HepG2 (cell line): Measurements from ENCODE around the gene ZNF813. TPM values are rescaled to one million over a fixed set of nuclear protein-coding genes. Genes with fewer than 3 reads are reported as not detected.
"Not testable (repeated sequence)": the region's sequence is repeated elsewhere in the genome, so short reads cannot be mapped to it uniquely, and the experiment has no call there.

Experiments used
- ARID4A ChIP-seq: sonication (generic); formaldehyde crosslinking; IDR thresholded peaks from 2 replicates; pipeline ENCODE4 v1.5.0; 2020; ENCODE audit warnings: mild to moderate bottlenecking, missing genetic modification reagents, borderline replicate concordance
- BCL6 ChIP-seq: IDR thresholded peaks from 2 replicates; pipeline ENCODE4 v1.6.1; 2016; ENCODE audit warnings: missing genetic modification reagents, missing compliant biosample characterization
- FOSL2 ChIP-seq: sonication (generic); formaldehyde crosslinking; IDR thresholded peaks from 2 replicates; pipeline ENCODE4 v1.4.0; 2020; ENCODE audit warnings: missing genetic modification reagents
- FOXA3 ChIP-seq: IDR thresholded peaks from 2 replicates; pipeline ENCODE4 v1.6.1; 2016; ENCODE audit warnings: missing genetic modification reagents, missing compliant biosample characterization
- FOXJ3 ChIP-seq: sonication (generic); formaldehyde crosslinking; IDR thresholded peaks from 2 replicates; pipeline ENCODE4 v1.4.0; 2020; ENCODE audit warnings: missing genetic modification reagents, mild to moderate bottlenecking, borderline replicate concordance
- FOXK1 ChIP-seq: sonication (generic); formaldehyde crosslinking; IDR thresholded peaks from 2 replicates; pipeline ENCODE4 v1.4.0; 2020; ENCODE audit warnings: low read depth, missing genetic modification reagents, borderline replicate concordance
- HNF1A ChIP-seq, 2 experiments: sonication (generic) in 1 of 2; formaldehyde crosslinking in 1 of 2; IDR thresholded peaks; 2 replicates each; pipeline versions ENCODE4 v1.4.0 to v1.6.1; 2016 to 2020; ENCODE audit warnings: borderline replicate concordance in 1 of 2, low read depth in 1 of 2, mild to moderate bottlenecking in 1 of 2, missing genetic modification reagents in 1 of 2
- LCORL ChIP-seq, 2 experiments: fragments of 450-650 bp in 1 of 2; sonication (generic) in 1 of 2; formaldehyde crosslinking in 1 of 2; IDR thresholded peaks; 2 replicates each; pipeline versions ENCODE4 v1.5.0 to v1.6.1; 2017 to 2020; ENCODE audit warnings: antibody characterized with exemption in 1 of 2, missing genetic modification reagents in 1 of 2
- MAX ChIP-seq: IDR thresholded peaks from 2 replicates; pipeline ENCODE4 v1.6.1; 2012; ENCODE audit warnings: inconsistent platforms
- MNT ChIP-seq: fragments of 450-650 bp; IDR thresholded peaks from 2 replicates; pipeline ENCODE4 v1.6.1; 2016
- NFKBIZ ChIP-seq: IDR thresholded peaks from 2 replicates; pipeline ENCODE4 v1.6.1; 2018; ENCODE audit warnings: missing genetic modification reagents, missing compliant biosample characterization
- NR2F1 ChIP-seq, 2 experiments: fragments of 450-650 bp in 1 of 2; formaldehyde crosslinking in 1 of 2; IDR thresholded peaks; 2 replicates each; pipeline versions ENCODE4 v1.5.0 to v1.6.1; 2016 to 2020; ENCODE audit warnings: mild to moderate bottlenecking in 1 of 2, missing compliant biosample characterization in 1 of 2, missing genetic modification reagents in 1 of 2, moderate library complexity in 1 of 2
- RXRA ChIP-seq: sonication (generic); formaldehyde crosslinking; IDR thresholded peaks from 2 replicates; pipeline ENCODE4 v1.5.1; 2020; ENCODE audit warnings: missing genetic modification reagents
- SAP130 ChIP-seq: IDR thresholded peaks from 2 replicates; pipeline ENCODE4 v1.6.1; 2016; ENCODE audit warnings: low read depth
- SOX13 ChIP-seq, 3 experiments: fragments of 450-650 bp in 1 of 3; sonication (generic) in 1 of 3; formaldehyde crosslinking in 1 of 3; IDR thresholded peaks in 2 of 3; conservative IDR thresholded peaks in 1 of 3; 2 replicates each; pipeline versions ENCODE4 v1.5.0 to v1.6.1; 2016 to 2020; ENCODE audit warnings: antibody characterized with exemption in 1 of 3, mild to moderate bottlenecking in 1 of 3, missing compliant biosample characterization in 1 of 3, missing genetic modification reagents in 1 of 3, moderate library complexity in 1 of 3
- SOX5 ChIP-seq: IDR thresholded peaks from 2 replicates; pipeline ENCODE4 v1.6.1; 2016; ENCODE audit warnings: borderline replicate concordance
- ZNF501 ChIP-seq: sonication (generic); formaldehyde crosslinking; IDR thresholded peaks from 2 replicates; pipeline ENCODE4 v1.5.1; 2020; ENCODE audit warnings: mild to moderate bottlenecking, moderate library complexity, missing genetic modification reagents
- polyA plus RNA-seq, 8 experiments: library from polyadenylated mRNA; depleted of rRNA in 3 of 8; stranded (reverse) in 7 of 8; unstranded in 1 of 8; fragments of >200 nt; fragmentation: Illumina TruSeq in 4 of 8; extraction: Trizol in 4 of 8; gene quantifications; 2 replicates each; pipeline versions ENCODE4 v1.2.1 to v1.2.3, GENCODE V29; 2011 to 2016; ENCODE audit warnings: low read depth in 4 of 8, missing spikeins in 1 of 8, mixed read lengths in 1 of 8; ENCODE audit not compliant: insufficient read depth in 1 of 8
- total RNA-seq, 5 experiments: library from RNA; depleted of rRNA; stranded (reverse); fragments of >200 nt; fragmentation: Illumina TruSeq; extraction: Trizol; gene quantifications; 2 replicates each; pipeline ENCODE4 v1.2.3, GENCODE V29; 2016; ENCODE audit warnings: low read depth in 1 of 5

Gene ZNF813
- total and polyA plus RNA-seq, 2 of the 13 experiments (the other 11 are each of a cell fraction or from before 2014, with no cell fraction given) = 2.1 to 8.9 TPM

GRCh38 chr19:53497311-53498023 is 29.9 kb downstream of the ZNF813 start (continued):
- TF ChIP-seq MNT (peak; percentile 75), MAX (peak; percentile 78; the same call in 1 of the 2 replicates), ZNF501 (CRISPR knock-in tag) (0 out of 2 replicates have a peak, but pooled peaks have one; percentile 14), BCL6 (CRISPR knock-in tag) (peak; percentile 65), RXRA (CRISPR knock-in tag) (peak; percentile 57; the same call in 1 of the 2 replicates), FOXK1 (CRISPR knock-in tag) (peak; percentile 96), ARID4A (CRISPR knock-in tag) (peak; percentile 35; the same call in 1 of the 2 replicates), LCORL (CRISPR knock-in tag; IDR thresholded peaks at IDR 0.05) (peak; percentile 66), NR2F1 (CRISPR knock-in tag; IDR thresholded peaks at IDR 0.05) (peak in 1 of 2 experiments; percentile 44; a peak in 2 of 4 replicates), SOX13 (CRISPR knock-in tag; conservative IDR thresholded peaks at IDR 0.05 in 1 of 2, IDR thresholded peaks at IDR 0.05 in 1 of 2) (peak in 1 of 2 experiments; percentile 72; a peak in 2 of 4 replicates), HNF1A (IDR thresholded peaks at IDR 0.05; ENCODE audit: low read depth) (peak; percentile 47), HNF1A (CRISPR knock-in tag; IDR thresholded peaks at IDR 0.05; ENCODE audit: borderline replicate concordance) (peak; percentile 66; the same call in 1 of the 2 replicates), FOSL2 (CRISPR knock-in tag) (peak; percentile 84), FOXJ3 (CRISPR knock-in tag) (peak; percentile 74), SOX5 (peak; percentile 62; the same call in 1 of the 2 replicates), SAP130 (peak; percentile 87), FOXA3 (CRISPR knock-in tag) (peak; percentile 97), NFKBIZ (CRISPR knock-in tag) (0 out of 2 replicates have a peak, but pooled peaks have one; percentile 32)
- not testable (repeated sequence) for TF ChIP-seq LCORL, SOX13 (IDR thresholded peaks at IDR 0.05)
